DND-41 (cell line): ENCODE measurements around the gene TTLL3.
"Not testable (repeated sequence)": the region's sequence is repeated elsewhere in the genome, so short reads cannot be mapped to it uniquely, and the experiment has no call there.

Source experiments
- ATAC-seq: fragments of 200-7000 bp; cut with Tn5 transposase; 3 replicates; pipeline ENCODE4 v1.9.1; 2021; ENCODE audit warnings: low read depth; ENCODE audit not compliant: insufficient read depth
- DNase-seq: peaks from one replicate; pipeline ENCODE4 v3.0.0-alpha.2; 2020
- H2AFZ ChIP-seq: 2 replicates; pipeline ENCODE4 v1.6.0; 2012; ENCODE audit warnings: low read depth, low read length
- H3K27ac ChIP-seq: 2 replicates; pipeline ENCODE4 v1.5.1; 2012; ENCODE audit warnings: low read length, inconsistent platforms
- H3K27me3 ChIP-seq: fragments of 200-600 bp; sonication (generic); 2 replicates; pipeline ENCODE4 v1.6.0; 2012; ENCODE audit warnings: low read length, mild to moderate bottlenecking, inconsistent platforms; ENCODE audit not compliant: insufficient read depth, poor library complexity
- H3K36me3 ChIP-seq: 2 replicates; pipeline ENCODE4 v1.5.1; 2012; ENCODE audit warnings: low read length, inconsistent platforms; ENCODE audit not compliant: insufficient read depth
- H3K4me1 ChIP-seq: 2 replicates; pipeline ENCODE4 v1.5.1; 2012; ENCODE audit warnings: mild to moderate bottlenecking, low read length; ENCODE audit not compliant: insufficient read depth
- H3K4me2 ChIP-seq: 2 replicates; pipeline ENCODE4 v1.6.0; 2012; ENCODE audit warnings: mild to moderate bottlenecking, moderate library complexity, low read length, inconsistent platforms; ENCODE audit not compliant: insufficient read depth
- H3K4me3 ChIP-seq, 2 experiments: fragments of 200-600 bp in 1 of 2; shearing (Covaris generic) in 1 of 2; 2 replicates each; pipeline ENCODE4 v1.5.1; 2012 to 2016; ENCODE audit warnings: inconsistent platforms in 2 of 2, low read length in 2 of 2, mild to moderate bottlenecking in 2 of 2, low read depth in 1 of 2, moderate library complexity in 1 of 2
- H3K79me2 ChIP-seq: 2 replicates; pipeline ENCODE4 v1.6.0; 2012; ENCODE audit warnings: low read length, inconsistent platforms; ENCODE audit not compliant: insufficient read depth
- H3K9ac ChIP-seq: 2 replicates; pipeline ENCODE4 v1.6.0; 2012; ENCODE audit warnings: low read depth, mild to moderate bottlenecking, inconsistent platforms, low read length, moderate library complexity
- H3K9me3 ChIP-seq: 2 replicates; pipeline ENCODE4 v1.5.1; 2012; ENCODE audit warnings: low read length, moderate library complexity, mild to moderate bottlenecking, inconsistent platforms; ENCODE audit not compliant: insufficient read depth, severe bottlenecking
- H4K20me1 ChIP-seq: 2 replicates; pipeline ENCODE4 v1.6.0; 2012; ENCODE audit warnings: low read length; ENCODE audit not compliant: insufficient read depth
- EZH2 ChIP-seq: IDR thresholded peaks from 3 replicates; pipeline ENCODE4 v1.6.1; 2012; ENCODE audit warnings: borderline replicate concordance, low read depth, mild to moderate bottlenecking, moderate library complexity, low read length, inconsistent platforms; ENCODE audit not compliant: severe bottlenecking
- TF ChIP-seq, protein P1 (sequence below): IDR thresholded peaks from 2 replicates; pipeline ENCODE4 v1.5.1; 2012; ENCODE audit warnings: borderline replicate concordance, low read length, moderate library complexity, mild to moderate bottlenecking; ENCODE audit not compliant: poor library complexity, severe bottlenecking; ENCODE audit errors: extremely low read depth

Gene TTLL3

DNA sequence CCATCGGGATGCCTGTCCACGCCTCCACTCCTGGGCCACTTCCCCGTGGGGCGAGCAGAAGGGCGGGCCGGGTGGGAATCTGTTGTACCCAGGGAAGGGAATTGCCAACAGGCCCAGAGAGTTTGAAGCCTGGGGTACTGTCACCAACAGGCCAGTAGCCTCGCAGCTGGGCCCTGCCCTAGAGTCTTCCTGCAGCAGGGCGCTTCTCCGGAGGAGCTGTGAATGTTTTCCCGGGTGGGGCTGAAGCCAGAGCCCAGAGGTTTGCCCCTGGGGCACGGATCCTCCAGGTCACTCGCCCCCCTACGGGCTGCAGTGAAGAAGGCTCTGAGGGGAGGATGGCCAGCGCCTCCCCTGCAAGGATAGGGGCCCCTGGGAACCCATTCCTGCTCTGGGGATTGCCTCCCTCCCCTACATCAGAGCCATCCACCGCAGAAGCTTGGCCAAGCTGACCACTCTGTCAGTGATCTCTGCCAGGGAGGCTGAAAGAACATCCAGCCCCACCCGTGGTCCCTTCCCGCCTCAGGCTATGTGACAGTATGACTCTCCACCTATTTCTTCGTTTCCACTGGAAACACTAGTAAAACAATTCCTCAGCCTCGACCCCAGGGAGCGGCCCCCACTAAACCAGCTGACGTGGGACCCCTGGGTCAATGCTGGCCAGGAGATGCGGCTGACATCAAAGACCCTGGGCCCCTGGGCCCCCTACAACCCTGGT is 53.2 kb downstream of the TTLL3 start:
- H3K79me2 ChIP-seq = no peaks in the 10 kb centered on the region

DNA sequence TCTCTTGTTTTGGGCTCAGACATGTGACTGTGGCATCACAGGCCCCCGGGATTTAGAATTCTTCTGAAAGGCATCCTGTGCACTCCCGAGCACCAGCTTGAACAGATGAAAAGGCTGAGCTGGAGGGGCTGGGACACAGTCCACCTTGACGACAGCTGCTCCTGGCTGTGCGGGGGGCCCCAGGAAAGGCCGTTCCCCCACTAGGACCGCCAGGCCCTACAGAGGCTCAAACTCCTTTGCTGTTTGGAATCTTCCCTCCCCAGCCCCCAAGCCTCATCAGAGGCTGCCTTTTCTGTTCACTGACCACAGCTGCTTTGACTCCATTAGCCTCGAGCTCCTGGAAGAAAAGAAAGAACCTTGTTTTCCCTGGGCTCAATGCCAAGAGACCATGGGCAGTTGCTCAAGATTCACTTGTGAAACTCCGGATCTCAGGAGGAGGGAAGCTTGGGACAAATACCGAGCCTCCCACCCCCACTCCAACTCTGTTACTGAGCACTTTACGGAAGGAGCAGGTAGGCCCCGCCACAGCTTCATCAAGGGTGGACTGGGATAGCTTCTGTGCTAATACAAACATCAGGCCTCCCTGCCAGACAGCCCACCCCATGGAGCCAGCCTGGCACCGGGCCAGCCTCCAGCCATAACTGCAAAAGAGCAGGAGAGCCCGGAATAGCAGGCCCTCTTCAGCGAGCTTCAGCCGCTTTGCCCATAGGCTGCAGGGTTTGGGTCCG is 54.3 kb downstream of the TTLL3 start:
- no peaks in the 10 kb centered on the region for H3K4me1 ChIP-seq
- no peak overlapping the region for H3K27ac ChIP-seq
- H3K4me3 ChIP-seq = no peak overlapping the region
- no peaks in the 10 kb centered on the region for H4K20me1 ChIP-seq
- no peak for TF ChIP-seq EZH2
- TF ChIP-seq, protein P1, sequence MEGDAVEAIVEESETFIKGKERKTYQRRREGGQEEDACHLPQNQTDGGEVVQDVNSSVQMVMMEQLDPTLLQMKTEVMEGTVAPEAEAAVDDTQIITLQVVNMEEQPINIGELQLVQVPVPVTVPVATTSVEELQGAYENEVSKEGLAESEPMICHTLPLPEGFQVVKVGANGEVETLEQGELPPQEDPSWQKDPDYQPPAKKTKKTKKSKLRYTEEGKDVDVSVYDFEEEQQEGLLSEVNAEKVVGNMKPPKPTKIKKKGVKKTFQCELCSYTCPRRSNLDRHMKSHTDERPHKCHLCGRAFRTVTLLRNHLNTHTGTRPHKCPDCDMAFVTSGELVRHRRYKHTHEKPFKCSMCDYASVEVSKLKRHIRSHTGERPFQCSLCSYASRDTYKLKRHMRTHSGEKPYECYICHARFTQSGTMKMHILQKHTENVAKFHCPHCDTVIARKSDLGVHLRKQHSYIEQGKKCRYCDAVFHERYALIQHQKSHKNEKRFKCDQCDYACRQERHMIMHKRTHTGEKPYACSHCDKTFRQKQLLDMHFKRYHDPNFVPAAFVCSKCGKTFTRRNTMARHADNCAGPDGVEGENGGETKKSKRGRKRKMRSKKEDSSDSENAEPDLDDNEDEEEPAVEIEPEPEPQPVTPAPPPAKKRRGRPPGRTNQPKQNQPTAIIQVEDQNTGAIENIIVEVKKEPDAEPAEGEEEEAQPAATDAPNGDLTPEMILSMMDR = no peak
- H3K36me3 ChIP-seq = no peaks in the 10 kb centered on the region
- no peak overlapping the region for H3K4me2 ChIP-seq
- H2AFZ ChIP-seq = no peak overlapping the region
- DNase-seq = no peak
- no peak overlapping the region for H3K9ac ChIP-seq
- no peaks in the 10 kb centered on the region for H3K27me3 ChIP-seq
- H3K9me3 ChIP-seq = no peaks in the 10 kb centered on the region
- ATAC-seq = no peak
- H3K79me2 ChIP-seq = no peaks in the 10 kb centered on the region

More for the DNA sequence above, 53.2 kb downstream of the TTLL3 start:
- Histone ChIP-seq H4K20me1 (no peaks in the 10 kb centered on the region), H3K4me1 (no peaks in the 10 kb centered on the region), H3K4me2 (no peak overlapping the region), H3K4me3 (no peak overlapping the region), H3K36me3 (no peaks in the 10 kb centered on the region), H3K27me3 (no peaks in the 10 kb centered on the region), H3K27ac (no peak overlapping the region), H2AFZ (no peak overlapping the region), H3K9ac (no peak overlapping the region), H3K9me3 (no peaks in the 10 kb centered on the region)
- DNase-seq (no peak), ATAC-seq (no peak)
- no peak for TF ChIP-seq EZH2
- TF ChIP-seq, protein P1 = no peak

DNA sequence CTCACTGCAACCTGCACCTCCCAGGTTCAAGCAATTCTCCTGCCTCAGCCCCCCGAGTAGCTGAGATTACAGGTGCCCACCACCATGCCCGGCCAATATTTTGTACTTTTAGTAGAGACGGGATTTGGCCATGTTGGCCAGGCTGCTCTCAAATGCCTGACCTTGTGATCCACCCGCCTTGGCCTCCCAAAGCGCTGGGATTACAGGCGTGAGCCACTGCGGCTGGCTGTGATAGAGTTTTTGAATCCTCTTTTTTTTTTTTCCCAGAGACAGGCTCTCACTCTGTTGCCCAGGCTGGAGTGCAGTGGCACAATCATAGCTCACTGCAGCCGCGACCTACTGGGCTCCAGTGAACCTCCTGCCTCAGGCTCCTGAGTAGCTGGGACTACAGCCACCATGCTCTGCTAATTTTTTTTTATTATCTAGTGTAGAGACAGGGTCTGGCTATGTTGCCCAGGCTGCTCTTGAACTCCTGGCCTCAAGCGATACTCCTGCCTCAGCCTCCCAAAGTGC is 55.1 kb downstream of the TTLL3 start:
- H3K36me3 ChIP-seq, DNase-seq, H3K27me3 ChIP-seq, H3K9me3 ChIP-seq, H3K4me1 ChIP-seq, H2AFZ ChIP-seq, H4K20me1 ChIP-seq, H3K4me2 ChIP-seq, H3K9ac ChIP-seq, H3K79me2 ChIP-seq, H3K4me3 ChIP-seq, ATAC-seq, H3K27ac ChIP-seq: not testable (repeated sequence)

DNA sequence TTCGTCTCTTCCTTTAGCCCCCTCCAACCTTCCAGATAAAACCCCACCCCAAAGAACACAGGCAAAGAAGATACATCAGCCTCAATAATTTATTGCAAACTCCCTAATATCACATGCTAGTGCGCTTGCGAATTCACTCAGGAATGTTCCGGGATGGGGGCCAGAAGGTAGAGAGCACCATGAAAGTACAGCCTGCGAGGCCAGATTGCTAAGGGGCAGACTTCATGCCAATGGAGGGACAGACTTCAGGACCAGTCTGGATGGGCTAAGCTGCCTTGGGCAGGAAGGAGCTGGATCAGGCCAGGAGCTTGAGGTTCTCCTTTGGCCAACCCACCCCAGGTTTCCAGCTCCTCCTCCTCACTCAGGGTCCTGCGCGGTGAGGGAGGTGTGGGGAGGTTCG is 56.6 kb downstream of the TTLL3 start:
- Histone ChIP-seq H3K9me3 (no peaks in the 10 kb centered on the region), H3K4me3 (no peak overlapping the region), H4K20me1 (no peaks in the 10 kb centered on the region), H3K36me3 (no peaks in the 10 kb centered on the region), H3K79me2 (no peaks in the 10 kb centered on the region), H2AFZ (no peak overlapping the region), H3K9ac (no peak overlapping the region), H3K4me2 (no peak overlapping the region), H3K27ac (no peak overlapping the region), H3K4me1 (no peaks in the 10 kb centered on the region), H3K27me3 (no peaks in the 10 kb centered on the region)
- DNase-seq = no peak
- ATAC-seq = no peak
- TF ChIP-seq EZH2 = no peak
- TF ChIP-seq, protein P1 = no peak
